HG03135 (cell line): ENCODE data around the gene KCNJ1.

Source experiments
- ATAC-seq: cut with Tn5 transposase; IDR thresholded peaks from one replicate; pipeline ENCODE4 v1.9.1; 2021; ENCODE audit warnings: mild to moderate bottlenecking, moderate library complexity; ENCODE audit not compliant: unreplicated experiment

The KCNJ1 gene

DNA sequence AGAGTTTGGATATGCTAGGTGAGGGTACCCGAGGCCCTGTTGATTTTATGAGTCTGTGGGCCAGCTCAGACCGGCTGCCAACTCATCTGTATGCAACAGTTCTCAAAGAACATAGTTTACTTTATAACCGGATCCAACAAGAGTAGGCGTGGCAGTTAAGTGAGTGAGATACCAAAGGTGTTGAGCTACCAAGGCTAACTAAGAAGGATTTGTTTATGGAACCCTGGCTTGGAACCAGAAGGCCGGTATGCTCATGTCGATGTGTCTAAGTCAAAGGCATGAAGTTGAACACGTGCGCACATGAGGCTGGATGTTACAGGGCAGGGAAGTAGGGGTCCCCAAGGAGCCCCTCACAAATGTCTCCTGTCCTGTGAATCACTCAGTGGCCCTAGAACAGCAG, at the start of gene KCNJ1:
TSS of gene KCNJ1 (minus strand) at position 20 of the 400 bp plus-strand sequence. CDS start 27,053 bp downstream, outside the sequence.
- ATAC-seq, result no peak

DNA sequence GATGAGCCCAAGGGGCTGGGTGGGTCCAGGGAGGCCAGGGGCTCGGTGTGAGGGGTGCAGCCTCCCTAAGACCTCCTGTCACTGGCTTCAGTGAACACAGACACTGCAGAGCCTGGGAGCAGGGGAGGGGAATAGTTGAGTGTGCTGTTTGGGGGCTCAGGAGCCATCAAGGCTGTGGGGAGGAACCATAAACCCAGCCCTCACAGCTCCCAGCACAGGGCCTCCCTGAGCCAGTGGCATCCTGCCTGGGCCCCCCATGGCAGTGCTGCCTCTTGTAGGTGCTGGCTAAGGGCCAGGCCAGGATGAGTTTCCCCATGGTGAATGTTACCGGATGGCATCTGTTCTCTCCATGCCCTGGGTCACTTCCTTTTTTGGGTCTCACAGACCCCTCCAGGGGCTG, 49.6 kb upstream of the KCNJ1 start:
- no peak for ATAC-seq

DNA sequence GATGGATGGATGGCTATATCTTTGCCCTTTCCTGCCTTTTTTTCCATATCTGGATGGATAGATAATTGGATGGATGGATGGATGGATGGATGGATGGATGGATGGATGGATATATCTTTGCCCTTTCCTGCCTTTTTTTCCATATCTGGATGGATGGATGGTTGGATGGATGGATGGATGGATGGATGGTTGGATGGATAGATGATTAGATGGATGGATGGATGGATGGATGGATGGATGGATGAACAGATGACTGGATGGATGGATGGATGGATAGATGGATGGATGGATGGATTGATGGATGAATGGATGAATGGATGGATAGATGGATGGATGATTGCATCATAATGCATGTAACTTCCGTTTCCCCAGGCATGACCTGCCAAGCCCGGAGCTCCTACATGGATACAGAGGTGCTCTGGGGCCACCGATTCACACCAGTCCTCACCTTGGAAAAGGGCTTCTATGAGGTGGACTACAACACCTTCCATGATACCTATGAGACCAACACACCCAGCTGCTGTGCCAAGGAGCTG, 49.0 kb upstream of the KCNJ1 start:
- ATAC-seq, result no peak

DNA sequence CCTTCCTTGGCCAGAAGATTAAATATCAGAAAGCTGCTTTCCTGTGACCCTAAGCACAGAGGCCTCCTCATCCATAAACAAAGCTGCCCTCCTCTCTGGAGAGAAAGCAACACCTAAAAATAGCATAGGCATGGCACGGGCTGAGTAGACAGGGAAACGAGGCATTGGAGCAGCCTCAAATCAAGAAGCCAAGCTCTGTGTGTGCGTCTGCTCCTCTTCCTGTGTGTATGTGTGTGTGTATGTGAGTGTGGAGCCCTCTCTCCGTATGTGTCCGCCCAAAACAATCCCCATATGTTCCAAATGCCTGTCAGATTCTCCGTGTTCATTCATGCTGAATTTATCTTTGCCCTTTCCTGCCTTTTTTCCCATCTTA, 48.0 kb upstream of the KCNJ1 start:
- no peak for ATAC-seq

DNA sequence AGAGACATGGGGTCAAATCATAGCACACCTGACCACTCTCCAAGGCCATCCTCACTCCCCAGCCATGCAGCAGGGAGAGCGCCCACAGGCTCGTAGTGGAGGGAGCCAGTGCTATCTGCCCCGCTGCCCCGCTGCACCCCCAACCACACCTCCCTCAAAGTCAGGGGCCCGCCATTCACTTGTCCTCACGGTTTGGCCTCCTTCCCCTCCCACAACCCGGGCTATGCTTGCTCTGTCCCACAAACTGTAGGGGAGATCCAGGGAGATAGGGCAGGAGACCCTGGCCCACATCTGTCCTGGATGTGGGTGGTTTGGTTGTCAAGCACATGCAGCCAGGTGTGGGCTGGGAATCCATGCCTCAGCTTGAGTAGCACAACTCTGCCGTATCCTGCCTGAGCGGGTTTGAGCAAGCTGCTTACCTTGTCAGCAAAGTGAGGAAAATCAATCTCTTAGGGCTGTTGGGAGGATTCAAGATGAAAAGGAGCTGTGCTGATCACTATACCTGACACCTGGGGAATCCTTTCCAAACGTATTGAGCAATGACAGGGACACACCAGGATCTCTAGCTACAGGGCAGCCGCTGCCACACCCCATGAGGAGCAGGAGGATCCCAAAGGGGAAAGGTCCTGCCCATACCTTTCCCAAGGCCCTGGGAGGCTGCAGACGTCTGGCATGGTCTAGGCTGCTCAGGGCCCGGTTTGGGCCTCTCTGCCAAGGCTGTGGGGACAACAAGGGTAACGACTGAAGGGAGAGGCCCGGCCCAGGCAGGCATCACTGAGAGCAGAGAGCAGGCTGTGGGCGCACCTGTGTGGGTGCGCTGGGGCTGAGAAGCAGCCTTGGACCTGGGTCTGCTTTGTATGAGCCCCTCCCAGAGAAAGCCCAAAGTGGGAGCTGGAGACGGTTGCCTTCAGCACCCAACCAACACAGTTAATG, 47.4 kb upstream of the KCNJ1 start:
- ATAC-seq, result no peak

DNA sequence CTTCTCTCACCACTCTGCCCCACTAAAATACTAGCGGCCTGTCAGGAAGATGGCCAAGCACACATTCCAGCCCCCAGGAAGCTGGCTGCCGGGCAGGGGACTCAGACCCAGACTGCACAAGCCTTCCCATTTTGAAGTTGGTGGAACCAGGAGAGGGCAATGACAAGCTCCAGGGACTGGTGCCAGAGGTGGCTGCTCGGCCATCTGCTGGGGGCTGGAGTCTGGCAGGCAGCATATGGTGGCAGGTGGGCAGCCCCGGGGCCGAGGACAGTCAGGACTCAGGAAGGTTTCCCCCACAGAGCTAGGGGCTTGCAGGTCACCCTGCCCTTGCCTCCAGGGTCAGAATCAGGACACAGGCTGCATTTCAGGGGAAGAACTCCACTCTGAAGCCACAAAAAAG, 46.7 kb upstream of the KCNJ1 start:
- no peak for ATAC-seq

DNA sequence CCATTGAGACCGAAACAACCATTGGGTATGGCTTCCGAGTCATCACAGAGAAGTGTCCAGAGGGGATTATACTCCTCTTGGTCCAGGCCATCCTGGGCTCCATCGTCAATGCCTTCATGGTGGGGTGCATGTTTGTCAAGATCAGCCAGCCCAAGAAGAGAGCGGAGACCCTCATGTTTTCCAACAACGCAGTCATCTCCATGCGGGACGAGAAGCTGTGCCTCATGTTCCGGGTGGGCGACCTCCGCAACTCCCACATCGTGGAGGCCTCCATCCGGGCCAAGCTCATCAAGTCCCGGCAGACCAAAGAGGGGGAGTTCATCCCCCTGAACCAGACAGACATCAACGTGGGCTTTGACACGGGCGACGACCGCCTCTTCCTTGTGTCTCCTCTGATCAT, 44.6 kb upstream of the KCNJ1 start:
- ATAC-seq, result no peak

DNA sequence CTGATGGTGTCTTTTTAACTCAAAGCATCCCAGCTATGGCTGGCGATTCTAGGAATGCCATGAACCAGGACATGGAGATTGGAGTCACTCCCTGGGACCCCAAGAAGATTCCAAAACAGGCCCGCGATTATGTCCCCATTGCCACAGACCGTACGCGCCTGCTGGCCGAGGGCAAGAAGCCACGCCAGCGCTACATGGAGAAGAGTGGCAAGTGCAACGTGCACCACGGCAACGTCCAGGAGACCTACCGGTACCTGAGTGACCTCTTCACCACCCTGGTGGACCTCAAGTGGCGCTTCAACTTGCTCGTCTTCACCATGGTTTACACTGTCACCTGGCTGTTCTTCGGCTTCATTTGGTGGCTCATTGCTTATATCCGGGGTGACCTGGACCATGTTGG, 44.1 kb upstream of the KCNJ1 start:
- ATAC-seq, result no peak

DNA sequence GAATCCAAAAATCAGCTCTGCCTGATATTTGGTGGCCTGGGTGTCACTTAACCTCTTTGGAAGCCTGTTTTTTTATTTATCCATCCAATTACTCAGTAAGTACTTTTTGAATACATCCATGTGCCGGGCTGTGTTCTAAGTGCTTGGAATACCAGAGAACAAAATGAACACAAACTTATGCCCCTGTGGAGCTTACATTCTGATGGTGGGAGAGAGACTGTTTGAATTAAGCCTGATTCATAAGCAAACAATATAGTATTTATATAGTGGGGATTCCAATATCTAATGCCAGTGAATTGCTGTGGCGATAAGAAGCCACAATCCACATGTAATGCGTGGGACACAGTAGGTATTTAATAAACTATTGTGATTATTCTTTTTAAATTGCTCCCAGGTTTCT, 43.5 kb upstream of the KCNJ1 start:
- ATAC-seq, result no peak

DNA sequence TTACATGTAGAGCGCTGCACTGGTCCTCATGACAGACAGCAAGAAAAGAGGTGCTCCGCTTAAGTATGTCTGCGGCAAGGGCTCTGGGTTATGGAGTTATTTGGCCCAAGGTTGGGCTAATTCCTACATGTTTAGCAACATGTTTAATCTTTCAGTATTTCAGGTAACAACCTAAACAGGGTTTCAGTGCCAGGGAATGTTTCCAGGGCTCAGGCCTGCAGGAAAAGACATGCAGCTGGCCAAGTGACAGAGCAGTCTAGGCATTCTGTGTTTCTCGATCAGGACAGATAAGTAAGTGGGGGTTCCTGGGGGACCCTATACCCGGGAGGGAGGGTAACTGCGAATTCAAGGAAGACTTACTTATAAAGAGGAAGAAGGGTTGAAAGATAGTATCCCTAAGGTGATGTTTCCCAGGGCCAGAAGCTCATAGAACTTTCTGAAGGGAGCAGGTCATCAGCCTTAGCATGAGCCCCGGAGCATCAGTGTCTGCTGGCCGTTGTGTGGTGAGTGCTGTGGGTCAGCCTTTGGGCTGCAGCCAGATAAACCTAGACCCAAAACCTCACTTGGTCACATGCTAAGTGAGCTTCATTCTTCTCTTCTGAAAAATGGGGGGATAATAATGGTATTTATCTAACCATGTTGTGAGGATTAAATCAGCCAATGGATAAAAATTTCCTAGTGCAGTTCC, 42.5 kb upstream of the KCNJ1 start:
- no peak for ATAC-seq

DNA sequence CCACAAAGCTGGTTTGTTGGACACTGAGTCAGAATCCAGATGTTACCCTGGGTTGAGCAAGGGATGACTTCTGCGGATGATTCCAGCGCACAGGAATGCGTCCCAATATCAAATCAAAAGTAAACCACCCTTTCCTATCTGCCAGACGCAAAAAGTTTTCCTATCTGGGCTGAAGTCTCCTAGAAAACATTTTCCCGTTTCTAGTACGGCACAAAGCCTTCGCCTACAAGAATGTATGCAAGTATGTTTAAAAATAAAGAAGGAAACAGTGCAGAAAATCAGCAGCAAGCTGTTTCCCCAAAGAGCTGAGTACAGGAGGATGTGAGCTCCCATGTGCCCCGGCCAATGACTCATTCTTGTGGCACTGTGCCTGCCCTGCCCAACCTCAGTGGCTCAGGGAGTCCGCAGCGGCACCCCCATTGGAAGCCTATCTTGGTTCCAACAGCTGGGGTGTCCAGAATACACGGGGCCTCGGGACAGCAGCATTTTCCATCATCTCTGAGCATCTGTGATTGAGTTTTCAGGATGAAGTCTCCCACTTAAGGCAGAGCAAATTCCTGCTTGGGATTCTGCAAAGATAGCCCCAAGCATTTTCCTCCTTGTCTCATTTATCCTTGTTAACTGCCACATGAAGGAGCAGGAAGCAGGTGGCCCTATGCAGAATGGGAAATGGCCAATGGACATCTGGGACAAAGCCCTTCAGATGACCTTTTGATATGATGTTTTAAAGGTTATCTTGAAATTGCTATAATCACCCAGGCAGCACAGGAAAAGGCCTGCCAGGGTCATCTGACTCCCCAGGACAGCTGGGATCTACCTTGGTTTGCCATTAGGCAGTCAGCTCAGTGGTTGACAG, 41.5 kb upstream of the KCNJ1 start:
- ATAC-seq, result no peak

DNA sequence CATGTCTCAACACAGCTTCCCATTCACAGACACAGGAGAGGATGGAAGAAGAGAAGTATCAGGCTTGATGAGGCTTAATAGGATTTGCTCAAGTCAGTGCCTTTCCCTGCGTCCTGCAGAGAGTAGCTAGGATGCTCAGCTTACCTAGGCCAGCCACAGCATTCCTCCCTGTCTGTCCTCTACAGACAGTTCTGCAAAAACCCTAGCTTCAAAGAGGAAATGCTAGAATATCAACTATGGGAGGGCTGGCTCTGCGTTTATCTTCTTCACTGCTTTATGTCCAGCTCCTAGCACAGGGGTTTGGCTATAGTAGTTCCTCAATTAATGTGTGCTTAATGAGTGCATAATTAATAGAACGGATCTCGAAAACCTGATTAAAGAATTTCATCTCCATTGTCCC, 40.5 kb upstream of the KCNJ1 start:
- no peak for ATAC-seq

DNA sequence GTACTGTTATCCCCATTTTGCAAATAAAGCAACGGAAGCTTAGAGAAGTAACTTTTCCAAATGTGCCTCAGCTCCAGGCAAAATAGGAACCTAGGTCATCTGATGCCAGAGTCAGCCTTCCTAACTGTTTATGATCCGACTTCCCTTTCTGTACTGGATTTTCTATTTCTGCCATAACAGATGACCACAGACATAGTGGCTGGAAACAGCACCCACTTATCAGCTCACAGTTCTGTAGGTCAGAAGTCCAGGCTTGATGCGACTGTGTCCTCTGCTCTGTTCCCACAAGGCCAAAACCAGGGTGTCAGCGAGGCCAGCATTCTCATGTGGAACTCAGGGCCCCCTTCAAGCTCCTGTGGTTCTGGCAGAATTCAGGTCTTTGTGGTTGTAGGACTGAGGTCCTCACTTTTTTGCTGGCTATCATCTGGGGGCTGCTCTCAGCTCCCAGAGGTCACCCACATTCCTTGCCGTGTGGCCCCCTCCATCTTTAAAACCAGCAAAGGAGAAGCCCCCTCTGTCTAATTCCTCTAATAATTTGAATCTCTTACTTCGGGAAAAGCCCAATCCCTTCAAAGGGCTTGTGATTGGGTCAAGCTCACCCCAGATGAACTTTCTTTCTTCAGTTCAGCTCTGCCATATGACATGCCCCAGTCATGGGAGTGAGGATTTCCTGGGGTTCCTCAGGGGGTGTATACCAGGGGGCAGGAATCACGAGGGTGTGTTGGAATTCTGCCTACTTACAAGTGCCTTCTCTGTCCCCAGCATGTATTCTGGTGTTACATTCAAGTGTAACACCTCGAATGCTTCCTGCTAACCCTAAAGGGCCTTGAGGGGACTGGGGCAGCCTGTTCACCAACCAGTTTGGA, 39.3 kb upstream of the KCNJ1 start:
- no peak for ATAC-seq

DNA sequence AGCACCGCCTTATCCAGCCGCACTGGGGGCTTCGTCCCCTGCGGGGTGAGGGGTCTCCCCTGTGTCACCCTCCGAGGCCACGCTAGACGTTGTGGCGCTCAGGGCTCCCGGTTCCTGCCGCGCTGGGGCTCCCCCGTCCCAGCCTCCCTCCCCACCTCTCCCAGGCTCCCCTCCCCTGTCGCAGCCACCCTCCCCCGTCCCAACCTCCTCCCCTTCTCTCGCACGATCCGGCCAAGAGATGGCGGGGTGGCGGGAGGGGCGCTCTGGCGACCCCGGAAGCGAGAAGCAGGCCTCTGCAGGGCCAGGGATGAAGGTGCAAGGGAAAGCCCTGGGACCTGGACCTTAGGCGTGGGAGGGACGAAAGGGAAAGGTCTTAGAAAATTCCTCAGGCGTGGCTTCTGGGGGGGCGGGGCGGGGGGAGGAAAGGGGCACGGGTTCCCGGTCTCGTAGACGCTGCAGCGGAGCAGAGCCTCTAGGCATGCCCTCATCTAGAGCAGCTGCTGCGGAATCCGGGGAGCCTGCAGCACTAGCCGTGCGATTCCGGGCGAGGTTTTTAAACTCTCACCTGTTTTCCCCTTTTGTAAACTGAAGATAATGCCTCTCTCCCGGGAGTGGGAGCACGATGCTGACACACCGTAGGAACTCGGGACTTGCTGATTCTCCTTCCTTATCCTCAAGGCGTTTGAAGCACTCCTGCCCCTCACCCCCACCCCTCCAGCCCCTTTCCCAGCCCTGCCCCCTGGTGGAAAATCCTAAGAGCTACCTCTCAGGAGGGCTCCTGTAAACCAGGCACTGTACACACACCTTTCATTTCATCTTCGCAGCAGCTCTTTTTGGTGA, 38.5 kb upstream of the KCNJ1 start:
- ATAC-seq, result no peak

DNA sequence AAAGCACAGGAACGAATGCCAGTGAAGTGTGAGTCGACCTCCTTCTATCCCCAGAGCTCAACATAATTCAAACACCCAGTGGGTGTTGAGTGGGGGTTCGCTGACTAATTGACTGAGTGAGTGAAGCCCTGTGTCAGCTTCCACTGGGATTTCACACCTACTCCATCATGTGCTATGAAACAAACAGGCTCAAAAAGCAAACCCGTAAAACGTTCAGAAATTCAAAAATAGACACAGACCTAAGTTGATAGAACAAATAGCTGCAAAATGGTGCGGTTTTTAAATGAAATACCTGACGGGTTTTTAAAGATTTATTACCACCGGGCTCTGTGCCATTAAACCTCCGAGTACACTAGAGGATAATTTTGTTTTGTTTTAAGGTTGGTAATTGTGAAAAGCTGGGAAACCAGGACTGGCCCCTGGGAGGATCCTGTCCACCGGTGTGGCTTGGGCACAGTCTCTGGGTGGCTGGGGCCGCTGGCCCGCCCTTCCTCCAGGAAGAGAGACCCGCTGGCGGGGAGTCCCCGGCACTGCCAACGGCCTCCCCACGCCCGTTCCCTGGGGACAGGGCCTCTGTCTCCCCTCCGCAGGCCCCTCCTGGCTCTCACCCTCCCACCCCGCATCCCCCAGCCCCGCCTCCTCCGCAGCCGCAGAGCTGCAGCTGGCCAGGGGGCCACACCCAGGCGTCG, 37.7 kb upstream of the KCNJ1 start:
- no peak for ATAC-seq

DNA sequence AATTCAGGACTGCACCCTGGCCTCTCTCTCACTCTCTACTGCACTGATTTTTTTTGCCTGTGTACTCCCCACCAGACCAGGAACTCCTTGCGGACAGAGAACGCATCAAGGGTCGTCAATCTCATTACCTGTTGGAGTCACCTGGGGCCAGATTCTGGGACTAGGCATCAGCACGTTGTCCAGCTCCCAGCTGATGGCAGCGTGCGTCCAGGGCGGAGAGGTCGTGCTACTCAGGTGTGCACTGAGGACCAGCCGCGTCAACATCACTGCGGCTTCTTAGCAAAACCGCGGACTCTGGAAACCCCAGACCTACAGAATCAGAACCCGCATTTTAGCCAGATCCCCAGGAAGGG, 37.2 kb upstream of the KCNJ1 start:
- ATAC-seq, result no peak

DNA sequence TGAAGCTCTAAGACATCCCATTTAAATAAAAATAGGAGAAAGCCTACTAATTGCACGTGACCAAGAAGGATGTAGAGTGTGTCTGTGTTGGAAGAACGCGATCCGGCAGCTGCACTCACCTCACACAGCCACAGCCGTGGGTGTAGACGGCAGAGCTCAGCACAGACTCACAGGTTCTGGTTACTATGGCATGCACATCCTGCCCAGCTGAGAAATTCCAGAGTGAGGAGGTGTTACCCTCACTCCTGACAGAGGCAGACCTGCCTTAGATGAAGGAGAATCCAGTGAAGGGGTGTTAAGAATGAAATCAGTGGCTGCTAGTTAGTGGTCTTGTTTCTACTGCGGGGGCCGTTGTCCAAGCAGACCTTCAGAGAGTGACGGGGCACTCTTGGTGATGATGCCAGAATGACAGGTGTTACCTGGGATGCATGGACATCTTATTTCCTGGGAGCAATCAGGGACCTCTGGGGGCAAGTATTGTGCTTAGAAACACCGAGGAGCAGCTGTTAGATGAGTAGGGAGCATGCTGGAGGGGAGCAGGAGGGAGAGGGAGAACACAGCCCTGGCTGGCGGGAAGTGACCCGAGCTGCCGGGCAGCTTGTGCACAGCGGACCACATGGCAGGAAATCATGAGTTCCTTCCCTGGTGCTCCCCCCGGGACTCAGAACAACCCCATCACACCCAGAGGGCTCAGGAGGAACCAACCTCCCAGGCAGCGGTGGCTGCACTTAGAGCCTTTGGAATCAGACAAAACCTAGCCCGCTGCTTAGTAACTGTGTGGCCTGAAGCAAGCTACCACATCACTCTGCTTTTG, 36.4 kb upstream of the KCNJ1 start:
- no peak for ATAC-seq

DNA sequence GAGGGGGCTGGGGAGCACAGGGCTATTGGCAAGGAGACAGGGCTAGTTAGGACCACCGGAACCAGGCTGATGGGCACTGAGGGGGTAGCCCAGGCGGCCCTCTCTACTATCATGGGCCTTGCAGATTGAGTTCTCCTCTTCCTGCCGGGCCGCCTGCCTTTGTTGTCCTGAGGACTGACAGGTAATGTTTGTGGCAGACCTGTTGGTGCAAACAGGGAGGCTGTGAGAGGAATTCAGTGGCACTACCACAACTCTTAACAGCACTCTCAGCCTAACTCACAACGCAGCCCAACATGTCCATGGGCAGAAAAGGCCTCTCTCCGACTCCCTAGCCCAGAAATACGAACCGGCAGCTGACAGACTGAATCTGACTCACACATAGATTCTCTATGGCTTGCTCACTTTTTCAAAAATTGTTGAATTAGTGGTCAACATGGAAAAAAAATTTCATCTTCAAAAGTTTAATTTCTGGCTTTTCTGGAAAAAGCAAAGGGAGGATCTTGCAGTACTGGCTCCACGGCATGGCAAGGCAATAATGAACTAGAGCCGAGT, 35.5 kb upstream of the KCNJ1 start:
- ATAC-seq, result no peak
